WTC11 (cell line): ENCODE data around the gene COG5. TPM values are rescaled to one million over a fixed set of nuclear protein-coding genes. Genes with fewer than 3 reads are reported as not detected.
A peak's percentile ranks its signal among the peaks of the same experiment; 100 is the strongest.

Experiments used
- ATAC-seq: fragments of 200-7000 bp; cut with Tn5 transposase; 2 replicates; pipeline ENCODE4 v1.10.0; 2021; ENCODE audit warnings: mild to moderate bottlenecking, moderate library complexity
- CTCF ChIA-PET: fragments of 300-600 bp; sonication (Branson Sonifier 250); formaldehyde crosslinking; loops from one replicate; lab custom pipeline; 2021; ENCODE audit warnings: antibody characterized with exemption; lab: Charles Lee
- POLR2A ChIA-PET: fragments of 350-600 bp; sonication (Branson Sonifier 250); formaldehyde crosslinking; loops from one replicate; lab custom pipeline; 2021; ENCODE audit warnings: antibody characterized with exemption; lab: Charles Lee
- DNase-seq: peaks from one replicate; pipeline ENCODE4 v3.0.0; 2021; ENCODE audit warnings: low spot score
- H3K27ac Mint-ChIP-seq: 2 replicates; pipeline ENCODE4 v1.8.0; 2021; ENCODE audit warnings: mixed read lengths
- H3K27me3 Mint-ChIP-seq: 2 replicates; pipeline ENCODE4 v1.8.0; 2021; ENCODE audit warnings: low read depth, mild to moderate bottlenecking, moderate library complexity, mixed read lengths
- H3K36me3 Mint-ChIP-seq: 2 replicates; pipeline ENCODE4 v1.8.0; 2021; ENCODE audit warnings: mixed read lengths
- H3K4me1 Mint-ChIP-seq: 2 replicates; pipeline ENCODE4 v1.8.0; 2022; ENCODE audit warnings: mixed read lengths
- H3K4me3 Mint-ChIP-seq: 2 replicates; pipeline ENCODE4 v1.8.0; 2021; ENCODE audit warnings: mild to moderate bottlenecking, moderate library complexity, mixed read lengths
- H3K9me3 Mint-ChIP-seq: 2 replicates; pipeline ENCODE4 v1.8.0; 2021; ENCODE audit warnings: mixed read lengths
- ATF2 ChIP-seq: sonication (generic); formaldehyde crosslinking; IDR thresholded peaks from 2 replicates; pipeline ENCODE4 v1.8.1; 2022; ENCODE audit warnings: low read depth, missing genetic modification reagents, borderline replicate concordance
- CREB1 ChIP-seq: sonication (generic); formaldehyde crosslinking; IDR thresholded peaks from 2 replicates; pipeline ENCODE4 v1.8.0; 2023; ENCODE audit warnings: mild to moderate bottlenecking, missing genetic modification reagents
- JAZF1 ChIP-seq: fragments of 250-450 bp; sonication (Bioruptor Pico); IDR thresholded peaks from 2 replicates; pipeline ENCODE4 v1.9.0; 2021; ENCODE audit warnings: moderate library complexity, mild to moderate bottlenecking, inconsistent platforms
- MXD4 ChIP-seq: fragments of 250-450 bp; sonication (Bioruptor Pico); IDR thresholded peaks from 2 replicates; pipeline ENCODE4 v1.8.0; 2021; ENCODE audit warnings: mild to moderate bottlenecking, moderate library complexity, borderline replicate concordance
- NFYB ChIP-seq: sonication (generic); formaldehyde crosslinking; conservative IDR thresholded peaks from 2 replicates; pipeline ENCODE4 v1.8.0; 2022; ENCODE audit warnings: low read depth, missing genetic modification reagents
- PRRX2 ChIP-seq: fragments of 250-450 bp; sonication (Bioruptor Pico); IDR thresholded peaks from 2 replicates; pipeline ENCODE4 v1.8.0; 2021; ENCODE audit warnings: mild to moderate bottlenecking
- RORB ChIP-seq: fragments of 250-450 bp; sonication (Bioruptor Pico); IDR thresholded peaks from 2 replicates; pipeline ENCODE4 v1.9.0; 2021; ENCODE audit warnings: mild to moderate bottlenecking
- SMAD4 ChIP-seq: sonication (generic); formaldehyde crosslinking; IDR thresholded peaks from 2 replicates; pipeline ENCODE4 v1.8.0; 2022; ENCODE audit warnings: mild to moderate bottlenecking, missing genetic modification reagents
- TEAD1 ChIP-seq: sonication (generic); formaldehyde crosslinking; IDR thresholded peaks from 2 replicates; pipeline ENCODE4 v1.8.0; 2022; ENCODE audit warnings: mild to moderate bottlenecking, missing genetic modification reagents
- TP53 ChIP-seq: sonication (generic); formaldehyde crosslinking; IDR thresholded peaks from 2 replicates; pipeline ENCODE4 v1.8.1; 2023; ENCODE audit warnings: mild to moderate bottlenecking, missing genetic modification reagents
- ZNF138 ChIP-seq: sonication (generic); formaldehyde crosslinking; conservative IDR thresholded peaks from 2 replicates; pipeline ENCODE4 v1.8.1; 2022; ENCODE audit warnings: mild to moderate bottlenecking, moderate library complexity, missing genetic modification reagents
- ZNF219 ChIP-seq: sonication (generic); formaldehyde crosslinking; IDR thresholded peaks from 2 replicates; pipeline ENCODE4 v1.8.0; 2023; ENCODE audit warnings: missing genetic modification reagents, mild to moderate bottlenecking, borderline replicate concordance
- ZNF263 ChIP-seq: sonication (generic); formaldehyde crosslinking; IDR thresholded peaks from 2 replicates; pipeline ENCODE4 v1.8.1; 2022; ENCODE audit warnings: low read depth, mild to moderate bottlenecking, moderate library complexity, missing genetic modification reagents
- ZNF425 ChIP-seq: fragments of 250-450 bp; sonication (Bioruptor Pico); conservative IDR thresholded peaks from 2 replicates; pipeline ENCODE4 v1.9.0; 2021; ENCODE audit warnings: mild to moderate bottlenecking
- total RNA-seq: library from RNA; stranded (reverse); gene quantifications from 3 replicates; pipeline ENCODE4 v1.2.3, GENCODE V29; 2021
- TF ChIP-seq, protein P1 (sequence below): fragments of 250-450 bp; sonication (Bioruptor Pico); IDR thresholded peaks from 2 replicates; pipeline ENCODE4 v2.1.2; 2022; ENCODE audit warnings: mild to moderate bottlenecking, moderate library complexity
- TF ChIP-seq, protein P2 (sequence below): fragments of 250-450 bp; sonication (Bioruptor Pico); IDR thresholded peaks from 2 replicates; pipeline ENCODE4 v1.8.0; 2021; ENCODE audit warnings: mild to moderate bottlenecking
- TF ChIP-seq, protein P3 (sequence below): sonication (generic); formaldehyde crosslinking; IDR thresholded peaks from 2 replicates; pipeline ENCODE4 v1.8.1; 2023; ENCODE audit warnings: mild to moderate bottlenecking, missing genetic modification reagents, moderate library complexity
- TF ChIP-seq, protein P4 (sequence below): sonication (generic); formaldehyde crosslinking; IDR thresholded peaks from 2 replicates; pipeline ENCODE4 v1.8.0; 2023; ENCODE audit warnings: missing genetic modification reagents
- TF ChIP-seq, protein P5 (sequence below): fragments of 250-450 bp; sonication (Bioruptor Pico); IDR thresholded peaks from 2 replicates; pipeline ENCODE4 v1.9.0; 2021; ENCODE audit warnings: moderate library complexity, mild to moderate bottlenecking, inconsistent platforms, borderline replicate concordance
- TF ChIP-seq, protein P6 (sequence below): sonication (generic); formaldehyde crosslinking; IDR thresholded peaks from 2 replicates; pipeline ENCODE4 v1.8.1; 2022; ENCODE audit warnings: low read depth, mild to moderate bottlenecking, moderate library complexity, missing genetic modification reagents, borderline replicate concordance
- TF ChIP-seq, protein P7 (sequence below): sonication (generic); formaldehyde crosslinking; IDR thresholded peaks from 2 replicates; pipeline ENCODE4 v1.8.0; 2022; ENCODE audit warnings: mild to moderate bottlenecking, missing genetic modification reagents
- TF ChIP-seq, protein P8 (sequence below): sonication (generic); formaldehyde crosslinking; IDR thresholded peaks from 2 replicates; pipeline ENCODE4 v1.8.1; 2023; ENCODE audit warnings: mild to moderate bottlenecking, missing genetic modification reagents, moderate library complexity

COG5 gene
- total RNA-seq, 1 experiment from 2014 or later, result 23.8 TPM

DNA sequence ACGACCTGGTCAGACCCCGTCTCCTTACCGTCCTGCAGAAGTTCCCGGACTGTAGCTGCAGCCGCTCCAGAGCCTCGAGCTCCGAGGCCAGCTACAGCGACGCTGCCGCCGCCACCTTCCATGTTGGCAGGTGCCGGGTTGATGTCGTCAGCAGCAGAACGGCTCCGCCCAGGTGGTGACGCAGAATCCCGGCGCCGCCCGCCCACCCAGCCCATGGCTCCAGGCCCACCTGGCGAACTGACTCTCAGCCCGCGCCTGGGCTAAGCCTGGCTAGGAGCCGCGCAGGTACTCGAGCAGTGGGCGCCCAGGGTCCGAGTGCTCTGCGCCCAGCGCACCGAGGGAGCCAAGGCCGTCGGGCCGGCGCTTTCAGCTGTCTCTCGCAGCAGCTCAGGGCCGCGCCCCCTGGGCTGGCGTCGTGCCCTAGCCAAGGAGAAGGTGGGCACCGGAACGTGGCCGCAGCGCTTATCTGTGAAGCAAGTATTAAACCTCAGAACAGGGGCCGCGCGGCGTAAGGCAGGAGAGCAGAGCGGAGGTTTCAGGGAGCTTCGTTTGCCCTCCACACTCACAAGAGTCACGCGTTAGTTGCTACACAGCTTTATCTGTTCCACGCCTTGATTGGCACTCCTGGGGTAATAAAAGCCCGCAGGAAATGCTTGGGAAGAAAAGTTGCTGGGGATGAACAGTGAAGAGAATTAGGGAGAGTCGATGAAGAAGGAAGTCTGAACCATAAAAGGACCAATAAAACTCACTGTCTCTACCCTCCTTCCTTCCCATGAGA lies at the start of gene COG5, which contains the start of gene DUS4L (continued):
- TF ChIP-seq, protein P1, sequence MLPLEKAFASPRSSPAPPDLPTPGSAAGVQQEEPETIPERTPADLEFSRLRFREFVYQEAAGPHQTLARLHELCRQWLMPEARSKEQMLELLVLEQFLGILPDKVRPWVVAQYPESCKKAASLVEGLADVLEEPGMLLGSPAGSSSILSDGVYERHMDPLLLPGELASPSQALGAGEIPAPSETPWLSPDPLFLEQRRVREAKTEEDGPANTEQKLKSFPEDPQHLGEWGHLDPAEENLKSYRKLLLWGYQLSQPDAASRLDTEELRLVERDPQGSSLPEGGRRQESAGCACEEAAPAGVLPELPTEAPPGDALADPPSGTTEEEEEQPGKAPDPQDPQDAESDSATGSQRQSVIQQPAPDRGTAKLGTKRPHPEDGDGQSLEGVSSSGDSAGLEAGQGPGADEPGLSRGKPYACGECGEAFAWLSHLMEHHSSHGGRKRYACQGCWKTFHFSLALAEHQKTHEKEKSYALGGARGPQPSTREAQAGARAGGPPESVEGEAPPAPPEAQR, result no peak
- TF ChIP-seq JAZF1 (CRISPR knock-in tag) (no peak), PRRX2 (no peak), TEAD1 (CRISPR knock-in tag) (0 out of 2 replicates have a peak, but pooled peaks have one; percentile 49), ATF2 (no peak), TP53 (CRISPR knock-in tag) (no peak), CREB1 (CRISPR knock-in tag) (peak; percentile 18; the same call in 1 of the 2 replicates), ZNF263 (CRISPR knock-in tag) (no peak), SMAD4 (CRISPR knock-in tag) (no peak), ZNF219 (CRISPR knock-in tag) (no peak), MXD4 (CRISPR knock-in tag) (no peak)
- TF ChIP-seq, protein P2, sequence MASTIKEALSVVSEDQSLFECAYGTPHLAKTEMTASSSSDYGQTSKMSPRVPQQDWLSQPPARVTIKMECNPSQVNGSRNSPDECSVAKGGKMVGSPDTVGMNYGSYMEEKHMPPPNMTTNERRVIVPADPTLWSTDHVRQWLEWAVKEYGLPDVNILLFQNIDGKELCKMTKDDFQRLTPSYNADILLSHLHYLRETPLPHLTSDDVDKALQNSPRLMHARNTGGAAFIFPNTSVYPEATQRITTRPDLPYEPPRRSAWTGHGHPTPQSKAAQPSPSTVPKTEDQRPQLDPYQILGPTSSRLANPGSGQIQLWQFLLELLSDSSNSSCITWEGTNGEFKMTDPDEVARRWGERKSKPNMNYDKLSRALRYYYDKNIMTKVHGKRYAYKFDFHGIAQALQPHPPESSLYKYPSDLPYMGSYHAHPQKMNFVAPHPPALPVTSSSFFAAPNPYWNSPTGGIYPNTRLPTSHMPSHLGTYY, result no peak
- TF ChIP-seq, protein P3, sequence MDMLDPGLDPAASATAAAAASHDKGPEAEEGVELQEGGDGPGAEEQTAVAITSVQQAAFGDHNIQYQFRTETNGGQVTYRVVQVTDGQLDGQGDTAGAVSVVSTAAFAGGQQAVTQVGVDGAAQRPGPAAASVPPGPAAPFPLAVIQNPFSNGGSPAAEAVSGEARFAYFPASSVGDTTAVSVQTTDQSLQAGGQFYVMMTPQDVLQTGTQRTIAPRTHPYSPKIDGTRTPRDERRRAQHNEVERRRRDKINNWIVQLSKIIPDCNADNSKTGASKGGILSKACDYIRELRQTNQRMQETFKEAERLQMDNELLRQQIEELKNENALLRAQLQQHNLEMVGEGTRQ (CRISPR knock-in tag), result no peak
- TF ChIP-seq, protein P4, sequence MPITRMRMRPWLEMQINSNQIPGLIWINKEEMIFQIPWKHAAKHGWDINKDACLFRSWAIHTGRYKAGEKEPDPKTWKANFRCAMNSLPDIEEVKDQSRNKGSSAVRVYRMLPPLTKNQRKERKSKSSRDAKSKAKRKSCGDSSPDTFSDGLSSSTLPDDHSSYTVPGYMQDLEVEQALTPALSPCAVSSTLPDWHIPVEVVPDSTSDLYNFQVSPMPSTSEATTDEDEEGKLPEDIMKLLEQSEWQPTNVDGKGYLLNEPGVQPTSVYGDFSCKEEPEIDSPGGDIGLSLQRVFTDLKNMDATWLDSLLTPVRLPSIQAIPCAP (CRISPR knock-in tag), result no peak; the same call in 1 of the 2 replicates
- TF ChIP-seq, all 79 proteins: peak for 22

GRCh38 chr7:107613439-107613838 lies 49.7 kb upstream of the COG5 start:
- no peak for DNase-seq
- Mint-ChIP-seq H3K27ac (no peak overlapping the region), H3K4me3 (no peak overlapping the region), H3K9me3 (no peaks in the 10 kb centered on the region), H3K36me3 (no peaks in the 10 kb centered on the region), H3K4me1 (no peaks in the 10 kb centered on the region), H3K27me3 (no peaks in the 10 kb centered on the region)
- POLR2A ChIA-PET, result no interaction called here
- TF ChIP-seq RORB (no peak), ZNF138 (CRISPR knock-in tag) (no peak)
- ATAC-seq, result no peak
- CTCF ChIA-PET, result no interaction called here

DNA sequence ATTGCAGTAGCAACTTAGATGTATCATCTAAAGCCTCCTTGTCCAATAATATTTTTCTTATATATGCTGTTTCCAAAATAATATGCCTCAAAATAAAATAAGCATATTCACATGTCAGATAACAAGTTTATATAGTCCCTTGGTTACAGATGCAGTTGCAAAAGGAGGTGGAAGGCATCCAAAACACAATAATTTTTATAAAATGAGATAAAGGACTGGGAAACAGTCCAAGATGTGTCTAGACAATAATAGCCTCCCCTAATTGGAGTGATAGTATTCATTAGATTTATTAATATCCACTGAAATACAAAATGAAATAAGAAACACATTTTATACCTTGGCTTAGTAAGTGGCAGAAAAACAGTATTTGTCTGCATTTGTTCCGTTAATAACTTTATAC lies 46.6 kb upstream of the COG5 start:
- DNase-seq (no peak), ATAC-seq (no peak)
- no peak overlapping the region for H3K27ac Mint-ChIP-seq
- CTCF ChIA-PET, result no interaction called here
- H3K4me3 Mint-ChIP-seq, result no peak overlapping the region
- no peaks in the 10 kb centered on the region for H3K4me1 Mint-ChIP-seq
- no peaks in the 10 kb centered on the region for H3K27me3 Mint-ChIP-seq
- no peaks in the 10 kb centered on the region for H3K36me3 Mint-ChIP-seq
- POLR2A ChIA-PET, result no interaction called here
- no peaks in the 10 kb centered on the region for H3K9me3 Mint-ChIP-seq
- TF ChIP-seq, protein P5, sequence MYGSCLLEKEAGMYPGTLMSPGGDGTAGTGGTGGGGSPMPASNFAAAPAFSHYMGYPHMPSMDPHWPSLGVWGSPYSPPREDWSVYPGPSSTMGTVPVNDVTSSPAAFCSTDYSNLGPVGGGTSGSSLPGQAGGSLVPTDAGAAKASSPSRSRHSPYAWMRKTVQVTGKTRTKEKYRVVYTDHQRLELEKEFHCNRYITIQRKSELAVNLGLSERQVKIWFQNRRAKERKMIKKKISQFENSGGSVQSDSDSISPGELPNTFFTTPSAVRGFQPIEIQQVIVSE, result no peak
- TF ChIP-seq, protein P6, sequence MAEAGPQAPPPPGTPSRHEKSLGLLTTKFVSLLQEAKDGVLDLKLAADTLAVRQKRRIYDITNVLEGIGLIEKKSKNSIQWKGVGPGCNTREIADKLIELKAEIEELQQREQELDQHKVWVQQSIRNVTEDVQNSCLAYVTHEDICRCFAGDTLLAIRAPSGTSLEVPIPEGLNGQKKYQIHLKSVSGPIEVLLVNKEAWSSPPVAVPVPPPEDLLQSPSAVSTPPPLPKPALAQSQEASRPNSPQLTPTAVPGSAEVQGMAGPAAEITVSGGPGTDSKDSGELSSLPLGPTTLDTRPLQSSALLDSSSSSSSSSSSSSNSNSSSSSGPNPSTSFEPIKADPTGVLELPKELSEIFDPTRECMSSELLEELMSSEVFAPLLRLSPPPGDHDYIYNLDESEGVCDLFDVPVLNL (CRISPR knock-in tag), result no peak
- TF ChIP-seq, protein P7, sequence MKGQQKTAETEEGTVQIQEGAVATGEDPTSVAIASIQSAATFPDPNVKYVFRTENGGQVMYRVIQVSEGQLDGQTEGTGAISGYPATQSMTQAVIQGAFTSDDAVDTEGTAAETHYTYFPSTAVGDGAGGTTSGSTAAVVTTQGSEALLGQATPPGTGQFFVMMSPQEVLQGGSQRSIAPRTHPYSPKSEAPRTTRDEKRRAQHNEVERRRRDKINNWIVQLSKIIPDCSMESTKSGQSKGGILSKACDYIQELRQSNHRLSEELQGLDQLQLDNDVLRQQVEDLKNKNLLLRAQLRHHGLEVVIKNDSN, result no peak
- TF ChIP-seq ZNF425 (no peak), NFYB (CRISPR knock-in tag) (no peak)
- TF ChIP-seq, protein P8, sequence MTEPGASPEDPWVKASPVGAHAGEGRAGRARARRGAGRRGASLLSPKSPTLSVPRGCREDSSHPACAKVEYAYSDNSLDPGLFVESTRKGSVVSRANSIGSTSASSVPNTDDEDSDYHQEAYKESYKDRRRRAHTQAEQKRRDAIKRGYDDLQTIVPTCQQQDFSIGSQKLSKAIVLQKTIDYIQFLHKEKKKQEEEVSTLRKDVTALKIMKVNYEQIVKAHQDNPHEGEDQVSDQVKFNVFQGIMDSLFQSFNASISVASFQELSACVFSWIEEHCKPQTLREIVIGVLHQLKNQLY (CRISPR knock-in tag), result no peak
